GM21717 (cell line): ENCODE data around the gene EPS15.
"Not testable (repeated sequence)": the region's sequence is repeated elsewhere in the genome, so short reads cannot be mapped to it uniquely, and the experiment has no call there.

Source experiments
- ATAC-seq: cut with Tn5 transposase; IDR thresholded peaks from one replicate; pipeline ENCODE4 v1.9.1; 2021; ENCODE audit warnings: mild to moderate bottlenecking, moderate library complexity; ENCODE audit not compliant: unreplicated experiment

The EPS15 gene

GRCh38 chr1:51519048-51519864 is at the start of gene EPS15:
TSS of gene EPS15 (minus strand) at chr1:51519266. CDS start at chr1:51519231, 35 bp downstream.
- peak; percentile 41 for ATAC-seq

DNA sequence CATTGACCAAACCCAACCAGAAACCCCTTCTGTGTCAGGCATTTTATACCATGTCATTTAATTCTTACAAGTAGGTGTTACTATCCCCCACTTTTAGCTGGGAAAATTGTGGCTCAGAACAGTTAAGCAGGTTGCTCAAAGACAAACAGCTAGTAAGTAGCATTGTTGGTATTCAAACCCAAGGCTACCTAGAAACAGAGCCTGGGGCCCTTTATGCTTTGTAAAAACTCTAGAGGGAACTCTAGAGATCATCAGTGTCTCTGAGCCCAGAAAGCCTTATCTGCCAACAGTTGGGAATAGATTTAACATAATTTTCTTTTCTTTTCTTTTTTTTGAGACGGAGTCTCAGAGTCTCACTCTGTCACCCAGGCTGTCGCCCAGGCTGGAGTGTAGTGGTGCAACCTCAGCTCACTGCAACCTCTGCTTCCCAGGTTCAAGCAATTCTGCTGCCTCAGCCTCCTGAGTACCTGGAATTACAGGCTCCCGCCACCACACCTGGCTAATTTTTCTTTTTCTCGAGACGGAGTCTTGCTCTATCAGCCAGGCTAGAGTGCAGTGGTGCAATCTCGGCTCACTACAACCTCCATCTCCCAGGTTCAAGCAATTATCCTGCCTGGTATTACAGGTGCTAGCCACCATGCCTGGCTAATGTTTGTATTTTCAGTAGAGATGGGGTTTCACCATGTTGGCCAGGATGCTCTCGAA is 49.3 kb upstream of the EPS15 start:
- ATAC-seq: no peak

DNA sequence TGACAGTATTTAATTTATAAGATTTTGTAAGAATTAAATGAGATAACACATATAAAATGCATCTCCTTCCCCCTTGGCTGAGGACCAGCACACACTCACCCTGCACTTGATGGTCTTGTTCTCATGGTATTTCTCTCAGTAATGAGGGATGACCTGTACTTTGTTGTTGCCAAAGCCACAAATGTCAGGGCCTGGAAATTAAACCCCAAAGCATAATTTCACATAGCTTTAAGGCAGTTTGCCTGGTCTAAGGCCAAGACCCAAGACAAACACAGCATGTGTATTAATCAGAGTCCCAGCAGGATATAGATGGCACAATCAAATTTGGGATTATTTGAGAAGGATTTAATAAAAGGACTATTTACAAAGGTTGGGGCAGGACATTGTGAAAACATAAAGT is 48.6 kb upstream of the EPS15 start:
- no peak for ATAC-seq

GRCh38 chr1:51566260-51566659 is 47.2 kb upstream of the EPS15 start:
- ATAC-seq: no peak

DNA sequence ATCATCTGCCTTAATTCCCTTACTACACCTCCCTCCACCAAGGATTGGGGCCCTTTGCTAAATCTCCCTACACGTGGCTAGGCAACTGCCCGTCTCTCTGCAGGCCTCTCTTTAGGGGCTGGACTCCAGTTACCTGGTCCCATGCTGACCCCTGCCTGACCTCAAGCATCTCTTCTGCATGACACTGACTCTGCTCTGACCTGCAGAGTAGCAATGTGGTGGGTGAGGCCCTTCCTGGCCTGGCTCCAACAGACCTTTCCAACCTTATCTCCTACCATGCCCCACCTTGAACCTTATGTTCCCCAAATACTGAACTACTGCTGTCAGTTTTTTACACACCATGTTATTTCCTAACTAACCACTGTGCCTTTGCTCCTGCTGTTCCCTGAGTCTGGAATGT is 45.9 kb upstream of the EPS15 start:
- ATAC-seq: no peak

DNA sequence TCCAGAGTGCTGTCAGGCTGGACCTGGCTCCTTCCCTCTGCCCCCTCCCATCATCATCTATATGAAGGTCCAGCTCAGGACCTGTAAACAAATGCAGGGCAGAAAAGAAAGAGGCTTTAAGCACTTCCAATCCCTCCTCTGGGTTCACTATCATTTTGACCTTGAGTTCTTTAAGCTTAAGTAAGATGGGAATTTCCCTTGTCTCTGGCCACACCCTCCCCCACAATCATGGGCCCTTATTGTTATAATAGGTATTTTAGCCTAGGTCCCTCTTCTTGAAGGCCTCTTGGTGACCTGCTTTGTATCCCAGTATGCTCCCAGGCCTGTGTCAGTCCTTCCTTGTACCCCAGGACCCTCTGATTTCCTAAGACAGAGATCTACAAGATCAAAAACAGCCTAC is 45.1 kb upstream of the EPS15 start:
- ATAC-seq: peak; percentile 49

- ATAC-seq: no peak
Observed at GRCh38 chr1:51561702-51562101, 42.6 kb upstream of the EPS15 start.

- ATAC-seq: not testable (repeated sequence)
Observed at GRCh38 chr1:51560895-51561294, 41.8 kb upstream of the EPS15 start.

DNA sequence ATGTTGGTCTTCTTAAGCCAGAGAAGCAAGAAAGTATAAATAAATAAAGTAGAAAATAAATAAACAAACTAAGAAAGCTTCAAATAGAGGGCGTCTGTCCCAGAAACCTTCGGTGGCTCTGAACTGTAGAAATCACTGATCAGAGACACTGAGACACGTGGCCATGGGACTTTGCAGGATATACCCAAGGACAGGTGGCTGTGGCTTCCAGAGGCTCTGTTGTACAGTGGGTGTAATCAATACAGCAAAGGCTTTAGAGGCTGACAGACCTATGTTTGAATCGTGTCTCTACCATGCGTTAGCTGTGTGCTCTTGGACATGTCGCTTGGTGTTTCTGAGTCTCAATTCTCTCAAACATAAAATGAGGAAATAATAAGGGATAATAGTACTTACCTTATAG is 41.0 kb upstream of the EPS15 start:
- ATAC-seq: no peak

- no peak for ATAC-seq
Observed at GRCh38 chr1:51559501-51559900, 40.4 kb upstream of the EPS15 start.

DNA sequence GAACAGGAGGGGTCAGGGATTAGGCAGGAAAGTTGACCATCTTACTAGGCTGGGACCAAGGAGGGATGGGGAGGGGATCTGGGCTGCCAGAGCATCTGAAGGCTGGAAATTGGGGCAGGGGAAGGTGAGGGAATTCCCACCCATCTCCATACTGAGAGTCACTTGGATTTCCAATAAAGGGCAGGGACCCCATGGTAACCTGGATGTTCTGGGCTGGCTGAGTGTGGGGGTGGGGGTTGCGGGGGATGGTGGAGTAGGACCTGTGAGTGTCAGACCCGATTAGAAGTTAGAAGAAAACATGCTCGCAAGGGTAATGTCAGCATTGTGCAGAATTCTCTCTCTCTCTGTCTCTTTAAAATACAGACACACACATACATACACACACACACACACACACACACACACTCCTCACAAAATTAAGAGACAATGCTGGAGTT is 40.0 kb upstream of the EPS15 start:
- no peak for ATAC-seq

GRCh38 chr1:51558375-51558924 is 39.4 kb upstream of the EPS15 start:
- no peak for ATAC-seq

DNA sequence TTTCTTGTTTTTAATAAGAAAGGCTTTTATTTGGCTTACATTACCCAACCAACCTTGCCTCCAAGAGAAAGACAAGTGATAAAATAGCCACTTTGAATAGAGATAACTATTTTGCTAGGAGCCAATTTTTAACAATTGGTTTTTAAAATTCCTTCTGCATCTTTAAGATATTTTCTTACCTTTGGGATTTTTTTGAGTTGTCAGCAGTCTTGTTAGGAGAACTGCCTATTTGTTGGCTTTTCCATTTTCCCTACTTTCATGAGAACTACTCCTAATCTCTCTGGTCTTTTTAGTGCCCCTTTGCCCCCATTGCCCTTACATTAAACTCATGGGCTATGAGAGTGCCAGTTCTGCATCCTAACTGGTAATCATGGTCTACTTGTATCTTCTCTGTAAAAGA is 38.1 kb upstream of the EPS15 start:
- ATAC-seq: no peak

- ATAC-seq: no peak
Observed at GRCh38 chr1:51555866-51556619, 37.0 kb upstream of the EPS15 start.

- ATAC-seq: no peak
Observed at GRCh38 chr1:51553911-51554310, 34.8 kb upstream of the EPS15 start.

- ATAC-seq: no peak
Observed at GRCh38 chr1:51552929-51553807, 34.1 kb upstream of the EPS15 start.

DNA sequence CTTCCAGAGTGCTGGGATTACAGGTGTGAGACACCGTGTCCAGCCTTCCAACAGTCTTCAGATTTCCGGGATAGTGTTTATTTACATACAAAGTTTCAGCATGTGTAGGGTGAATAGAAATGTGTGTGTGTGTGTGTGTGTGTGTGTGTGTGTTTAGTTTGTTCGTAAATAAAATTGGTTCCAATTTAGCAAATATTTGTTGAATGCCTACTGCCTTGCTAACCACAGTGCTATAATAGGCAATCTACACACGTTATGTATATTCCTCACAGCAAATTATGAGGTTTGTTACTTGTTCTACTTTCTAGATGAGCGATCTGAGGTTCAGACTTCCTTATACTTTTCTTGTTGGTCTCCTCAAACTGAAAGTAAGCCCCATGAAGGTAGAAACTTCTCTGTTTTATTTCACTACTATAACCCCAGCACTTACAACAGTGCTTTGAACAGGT is 32.8 kb upstream of the EPS15 start:
- peak; percentile 63 for ATAC-seq

DNA sequence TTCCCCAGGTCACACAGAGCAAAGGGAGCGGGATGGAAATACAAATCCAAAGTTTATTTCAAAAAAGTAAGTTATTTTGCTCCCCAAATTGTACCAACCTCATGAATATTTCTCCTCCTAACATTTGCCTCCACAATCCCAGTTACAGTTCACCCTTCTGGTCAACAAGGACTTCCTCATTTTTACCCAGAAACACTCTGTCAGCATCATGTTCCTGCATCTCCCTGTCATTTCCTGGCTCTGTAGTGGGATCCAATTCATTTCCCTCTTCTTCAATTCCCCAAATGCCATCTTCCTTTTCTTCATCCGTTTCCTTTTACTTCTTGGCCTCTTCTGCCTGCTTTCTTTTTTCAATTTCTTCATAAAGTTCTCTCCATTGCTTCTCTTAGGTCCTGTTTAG is 32.0 kb upstream of the EPS15 start:
- no peak for ATAC-seq

DNA sequence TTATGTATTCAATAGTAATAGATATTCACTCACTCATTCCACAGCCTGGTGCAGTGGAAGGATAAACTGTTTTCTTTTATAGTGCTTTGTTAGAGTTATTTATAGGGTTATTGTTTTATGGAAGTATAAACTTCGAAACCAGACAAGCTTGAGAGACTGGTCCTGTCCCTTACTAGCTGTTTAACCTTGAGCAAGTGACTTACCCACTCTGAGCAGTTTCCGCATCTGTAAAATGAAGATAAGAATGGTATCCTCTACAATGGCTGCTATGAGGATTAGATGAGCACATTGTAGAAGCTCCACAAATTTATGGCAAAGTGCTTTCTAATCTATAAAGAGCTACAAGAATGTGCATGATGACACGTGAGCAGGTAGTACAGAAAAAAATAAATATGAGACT is 30.8 kb upstream of the EPS15 start:
- ATAC-seq: no peak

- no peak for ATAC-seq
Observed at GRCh38 chr1:51549016-51549619, 30.1 kb upstream of the EPS15 start.
